Left colon (tissue), 2 donors: ENCODE measurements around the gene ADAMTS7. TPM values are rescaled to one million over a fixed set of nuclear protein-coding genes. Genes with fewer than 3 reads are reported as not detected.
"Not testable (repeated sequence)": the region's sequence is repeated elsewhere in the genome, so short reads cannot be mapped to it uniquely, and the experiment has no call there.

Experiments used
- ATAC-seq: fragments of 200-7000 bp; cut with Tn5 transposase; one replicate; pipeline ENCODE4 v1.9.1; 2020; ENCODE audit warnings: mild to moderate bottlenecking, moderate library complexity
- DNase-seq, 2 donors: peaks; one replicate each; pipeline ENCODE4 v3.0.0-alpha.2; 2020
- intact Hi-C, 2 donors: fragments of 100-400 bp; cut with DNase I in 1 of 2; cut with micrococcal nuclease in 1 of 2; formaldehyde crosslinking; loops; one replicate each; pipeline versions ENCODE4 v1.11.2 to v1.14.0; 2022; cut with DNase I, micrococcal nuclease
- total RNA-seq, 2 donors: library from RNA; stranded (reverse); fragmentation: NEBNext Ultra II Directional; extraction: Animal tissue kit (Norgen Biotek cat#: 25700); gene quantifications; one replicate each; pipeline ENCODE4 v1.2.1, GENCODE V29; 2021
- donor health status: DM: no; HTN: no; CAD: no.
- donor health status: DM: yes; HTN: yes; CAD: no.

ADAMTS7 gene
- total RNA-seq, 2 donors from 2014 or later: 0.92 to 2.4 TPM

- ATAC-seq, intact Hi-C loops: not testable (repeated sequence)
- DNase-seq: peak in 1 of 2 donors; percentile 10
Measured at GRCh38 chr15:78747877-78748276, 63.4 kb downstream of the ADAMTS7 start.

- DNase-seq, intact Hi-C loops, ATAC-seq: not testable (repeated sequence)
Measured at GRCh38 chr15:78741674-78742073, 69.6 kb downstream of the ADAMTS7 start.

DNA sequence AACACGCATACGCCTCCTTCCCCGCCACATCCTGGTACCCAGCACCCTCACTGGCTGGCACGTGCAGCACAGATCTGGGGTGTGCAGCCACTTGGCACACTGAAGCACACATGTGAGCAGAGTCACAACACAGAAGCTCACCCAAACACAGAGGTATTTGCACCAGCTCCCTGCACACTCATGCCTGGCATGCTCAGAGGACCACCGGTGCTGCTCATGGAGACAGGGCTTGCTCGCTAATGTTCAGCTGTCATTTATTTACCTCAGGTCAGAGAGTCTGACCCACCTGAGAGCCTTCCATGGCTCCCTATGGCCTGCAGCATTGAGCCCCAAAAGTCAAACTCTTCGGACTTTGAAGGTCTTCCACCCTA, 70.4 kb downstream of the ADAMTS7 start:
- intact Hi-C loops: no loop called here
- DNase-seq (no peak), ATAC-seq (no peak)

DNA sequence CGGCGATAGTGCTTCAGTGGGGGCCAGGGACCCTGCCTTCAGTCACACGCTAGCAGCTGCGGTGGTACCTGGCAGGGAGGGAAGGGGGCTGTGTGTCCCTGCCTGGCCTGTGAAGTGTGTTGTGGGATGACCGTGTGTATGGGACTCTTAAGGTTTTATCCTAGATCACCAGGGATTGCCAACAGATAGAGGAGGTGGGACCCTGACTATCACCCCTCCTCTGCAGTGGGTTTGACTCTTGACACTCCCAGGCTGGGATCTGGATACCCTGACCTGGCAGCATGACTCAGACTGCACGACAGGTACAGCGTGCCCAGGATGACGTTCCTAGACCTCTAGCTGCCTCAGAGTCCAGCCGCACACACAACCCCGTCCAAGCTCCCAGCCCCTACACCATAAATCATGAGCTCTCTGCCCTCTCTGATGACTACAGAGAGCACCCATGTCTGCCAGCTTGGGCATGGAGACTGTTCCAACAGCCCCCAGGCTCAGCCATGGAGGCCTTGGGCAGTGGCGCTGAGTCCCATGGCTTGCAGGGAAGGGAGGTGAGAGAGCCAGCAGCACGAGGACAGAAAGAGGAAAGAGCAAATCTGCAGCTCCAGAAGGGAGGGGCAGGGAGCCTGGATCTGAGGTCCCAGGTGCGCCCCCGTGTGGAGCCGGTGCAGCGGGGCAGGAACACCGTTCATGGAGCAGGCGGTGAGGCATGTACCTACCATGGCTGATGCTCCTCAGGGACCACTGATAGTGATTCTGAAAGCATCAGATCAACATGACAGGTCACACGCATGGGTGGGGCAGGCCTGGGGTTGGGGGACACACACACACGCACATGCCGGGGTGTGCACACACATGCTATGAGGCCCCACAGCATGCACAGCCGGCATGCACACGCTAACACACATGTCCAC, 71.0 kb downstream of the ADAMTS7 start:
- DNase-seq (peak; percentile 74 to 86), ATAC-seq (peak; percentile 91)

DNA sequence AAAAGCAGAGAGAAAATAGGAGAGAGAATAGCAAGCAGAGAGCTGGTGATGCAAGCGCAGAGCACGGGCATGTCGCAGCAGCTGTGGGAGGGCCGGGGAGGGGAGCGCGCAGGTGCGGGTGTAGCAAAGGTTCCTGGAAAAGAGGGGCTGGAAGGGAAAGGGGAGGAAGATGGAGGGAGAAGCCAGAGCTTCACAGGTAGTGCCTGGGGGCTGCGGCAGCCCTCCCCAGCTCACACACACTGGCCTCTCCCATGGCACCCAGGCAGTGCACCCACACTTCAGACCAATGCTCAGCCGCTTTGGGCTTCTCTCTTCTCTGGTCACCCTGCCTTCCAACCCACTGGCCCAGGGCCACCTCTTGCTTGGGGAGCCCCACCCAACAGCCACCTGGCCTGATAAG, 72.1 kb downstream of the ADAMTS7 start:
- intact Hi-C loops: no loop called here
- ATAC-seq: no peak
- DNase-seq: no peak

More for the DNA sequence above, 71.0 kb downstream of the ADAMTS7 start:
- intact Hi-C loops: no loop called here

DNA sequence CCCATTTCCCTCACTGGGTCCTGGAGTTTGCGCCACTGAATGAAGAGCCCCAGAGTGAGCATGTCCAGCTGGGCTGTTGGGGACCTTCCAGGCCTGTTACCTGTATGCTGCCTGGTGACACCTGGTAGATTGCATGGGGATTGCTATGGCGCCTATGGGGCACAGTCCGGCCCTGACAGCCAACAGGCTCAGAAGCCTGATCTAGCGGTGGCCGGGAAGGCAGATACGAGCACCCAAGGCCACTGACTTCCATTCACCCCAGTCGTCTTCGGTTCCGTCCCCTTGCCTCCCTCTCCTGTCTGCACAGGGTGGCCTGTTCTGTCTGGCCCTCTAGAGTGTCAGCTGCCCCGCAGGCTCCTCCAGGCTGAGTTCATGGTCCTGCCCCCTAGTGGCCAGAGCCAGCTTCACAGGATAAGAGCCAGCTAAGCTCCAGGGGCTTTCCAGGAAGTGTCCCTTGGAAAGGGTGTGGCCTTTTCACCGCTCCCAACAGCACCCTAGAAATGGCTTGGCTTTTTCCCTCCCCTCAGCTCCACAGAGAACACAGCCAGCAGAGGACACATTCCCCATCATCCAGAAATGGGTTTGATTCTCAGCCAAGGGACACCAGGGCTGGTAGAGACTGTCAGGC, 73.2 kb downstream of the ADAMTS7 start:
- intact Hi-C loops, DNase-seq: not testable (repeated sequence)
- peak; percentile 59 for ATAC-seq

DNA sequence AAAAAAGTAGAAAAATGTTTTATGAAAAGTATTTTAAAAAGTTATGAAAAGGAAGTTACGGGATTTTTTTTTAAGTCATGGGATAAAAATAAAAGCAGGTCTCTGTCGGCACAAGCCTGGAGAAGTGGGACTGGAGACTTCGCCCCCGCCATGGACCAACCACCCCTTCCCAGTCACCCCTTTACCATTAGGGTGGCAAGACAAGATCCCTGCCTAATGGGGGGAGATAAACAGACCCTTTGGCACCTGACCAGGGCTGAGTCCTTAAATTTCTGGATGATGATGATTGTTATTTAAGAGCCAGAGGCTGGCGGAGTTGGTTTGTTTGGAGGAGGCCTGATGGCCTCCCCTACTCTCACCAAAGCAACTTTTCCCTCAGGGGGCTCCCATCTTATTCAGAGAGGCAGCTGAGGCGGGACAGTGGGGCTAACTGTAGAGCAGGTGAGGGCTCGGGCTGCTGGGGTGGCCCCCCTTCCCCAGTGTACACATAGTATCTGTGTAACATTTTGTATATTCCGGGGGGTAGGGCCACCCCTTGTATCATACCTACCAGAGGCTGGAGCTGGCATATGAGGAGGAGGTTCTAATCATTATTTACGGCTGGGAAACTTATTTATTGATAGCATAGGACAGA, 74.0 kb downstream of the ADAMTS7 start:
- ATAC-seq (no peak), DNase-seq (no peak)
- intact Hi-C loops: no loop called here

GRCh38 chr15:78736286-78736685, 75.0 kb downstream of the ADAMTS7 start:
- intact Hi-C loops, DNase-seq, ATAC-seq: not testable (repeated sequence)

- intact Hi-C loops: no loop called here
- no peak for ATAC-seq
- no peak for DNase-seq
Measured at GRCh38 chr15:78734451-78735064, 76.7 kb downstream of the ADAMTS7 start.

DNA sequence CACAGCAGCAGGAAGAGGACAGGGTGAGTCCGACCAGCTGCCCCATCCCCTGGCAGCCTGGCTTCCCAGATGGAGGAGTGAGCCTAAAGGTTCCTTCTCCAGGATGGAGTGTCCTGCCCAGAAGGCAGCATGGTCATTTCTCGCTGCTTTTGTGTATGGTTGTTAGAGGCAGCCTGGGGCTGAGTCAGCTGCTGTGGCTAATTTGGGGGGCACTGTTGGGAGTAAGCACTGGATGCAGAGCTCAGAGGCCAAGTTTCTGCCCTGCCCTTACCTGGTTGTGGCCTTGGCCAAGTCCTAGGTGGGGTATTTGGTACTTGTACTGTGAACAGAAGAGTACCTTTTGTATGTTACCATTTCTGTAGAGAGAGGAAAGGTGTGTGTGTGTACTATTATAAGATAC, 78.6 kb downstream of the ADAMTS7 start:
- no peak for ATAC-seq
- no peak for DNase-seq
- intact Hi-C loops: no loop called here

DNA sequence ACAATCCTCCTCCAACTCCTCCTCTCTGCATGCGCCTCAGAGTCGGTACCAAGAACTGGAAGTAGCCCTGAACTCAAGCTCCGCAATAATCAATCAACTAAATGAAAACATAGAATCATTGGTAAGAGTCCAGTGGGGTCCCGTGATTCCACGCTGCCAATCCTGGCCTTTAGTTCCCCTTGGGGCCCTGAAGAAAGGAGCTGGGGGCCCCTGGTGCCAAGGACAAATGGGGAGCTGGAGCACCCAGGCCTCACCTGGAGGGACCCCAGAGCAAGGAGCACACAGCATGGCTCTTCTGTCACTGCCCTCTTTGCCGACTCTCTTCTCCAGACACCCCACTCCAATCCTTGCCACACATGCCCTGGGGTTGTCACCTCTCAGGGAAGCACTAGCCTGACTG, 80.3 kb downstream of the ADAMTS7 start:
- ATAC-seq: no peak
- no peak for DNase-seq
- intact Hi-C loops: no loop called here

DNA sequence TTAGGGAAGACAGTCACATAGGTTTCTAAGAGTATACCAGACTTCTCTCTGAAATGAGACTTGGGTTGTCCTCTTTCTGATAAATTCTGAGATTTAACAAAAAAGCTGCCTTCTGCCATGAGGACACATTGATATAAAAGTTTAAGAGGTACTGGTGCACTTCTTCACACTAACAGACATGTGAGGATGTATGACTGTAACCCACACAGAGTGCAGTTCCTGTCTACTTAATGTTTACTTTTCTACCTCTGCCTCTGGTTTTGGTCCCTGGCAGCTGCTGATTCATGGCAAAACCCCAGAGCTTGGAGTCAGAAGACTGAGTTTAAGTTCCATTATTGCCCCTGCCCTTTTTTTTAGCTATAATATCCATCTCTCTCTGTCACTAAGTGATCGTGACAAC, 82.8 kb downstream of the ADAMTS7 start:
- not testable (repeated sequence) for ATAC-seq

GRCh38 chr15:78727561-78727960, 83.7 kb downstream of the ADAMTS7 start:
- ATAC-seq (no peak), DNase-seq (no peak)
- intact Hi-C loops: no loop called here

More for the DNA sequence above, 82.8 kb downstream of the ADAMTS7 start:
- intact Hi-C loops, DNase-seq: not testable (repeated sequence)

- intact Hi-C loops: no loop called here
- DNase-seq: peak; percentile 46 to 54
Measured at GRCh38 chr15:78726870-78727551, 84.3 kb downstream of the ADAMTS7 start.

GRCh38 chr15:78719819-78720450, 91.3 kb downstream of the ADAMTS7 start:
- intact Hi-C loops: not testable (repeated sequence)
- peak; percentile 51 to 52 for DNase-seq
- peak; percentile 32 for ATAC-seq

More at GRCh38 chr15:78726870-78727551, 84.3 kb downstream of the ADAMTS7 start:
- ATAC-seq: no peak

GRCh38 chr15:78718837-78719236, 92.4 kb downstream of the ADAMTS7 start:
- intact Hi-C loops: no loop called here
- ATAC-seq (no peak), DNase-seq (no peak)

- no peak for DNase-seq
- intact Hi-C loops: no loop called here
- ATAC-seq: no peak
Measured at GRCh38 chr15:78717956-78718656, 93.2 kb downstream of the ADAMTS7 start.

DNA sequence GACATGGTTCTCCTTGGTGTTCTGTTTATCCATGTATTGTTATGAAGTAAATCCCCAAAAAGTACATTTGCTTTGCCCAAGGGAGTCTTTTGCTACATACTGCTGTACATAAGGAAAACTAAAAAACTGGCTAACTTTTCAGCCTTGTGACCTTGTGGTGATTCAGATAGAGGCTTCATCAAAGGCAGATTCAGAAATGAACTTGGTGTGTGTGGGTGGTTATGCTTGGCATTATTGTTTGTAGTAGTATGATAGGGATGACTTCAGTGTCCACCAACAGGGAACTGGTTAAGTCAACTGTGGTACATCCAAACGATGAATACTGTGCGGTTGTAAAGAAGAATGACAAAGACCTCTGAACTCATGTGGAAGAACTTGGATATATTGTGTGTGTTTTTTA, 94.6 kb downstream of the ADAMTS7 start:
- ATAC-seq (no peak), DNase-seq (no peak)
- intact Hi-C loops: no loop called here
